Stimulated activated naive CD8-positive, alpha-beta T cell treated with anti-CD3 and anti-CD28 coated beads, Interleukin-15, Interleukin-2, amounts not matched to agents 100 ng/mL and 50 ng/mL, for 24 hours (primary cell): ENCODE measurements around the gene ATP8B1.

Source experiments
- H3K27ac Mint-ChIP-seq: one replicate; pipeline ENCODE4 v1.8.0; 2021; ENCODE audit warnings: mild to moderate bottlenecking, mixed read lengths
- H3K27me3 Mint-ChIP-seq: one replicate; pipeline ENCODE4 v1.8.0; 2021; ENCODE audit warnings: mixed read lengths
- H3K36me3 Mint-ChIP-seq: one replicate; pipeline ENCODE4 v1.8.0; 2021; ENCODE audit warnings: low read depth, mixed read lengths
- H3K4me1 Mint-ChIP-seq: one replicate; pipeline ENCODE4 v1.8.0; 2021; ENCODE audit warnings: low read depth, mixed read lengths
- H3K4me3 Mint-ChIP-seq: one replicate; pipeline ENCODE4 v1.8.0; 2021; ENCODE audit warnings: mild to moderate bottlenecking, mixed read lengths
- H3K9me3 Mint-ChIP-seq: one replicate; pipeline ENCODE4 v1.8.0; 2021; ENCODE audit warnings: mixed read lengths

The ATP8B1 gene

GRCh38 chr18:57715073-57715472 lies 88.0 kb downstream of the ATP8B1 start:
- H3K27me3 Mint-ChIP-seq = no peaks in the 10 kb centered on the region
- H3K27ac Mint-ChIP-seq = peak overlapping the region; percentile 5
- no peak overlapping the region for H3K4me3 Mint-ChIP-seq
- H3K36me3 Mint-ChIP-seq = peaks cover 5% of the 10 kb centered on the region
- no peaks in the 10 kb centered on the region for H3K4me1 Mint-ChIP-seq
- H3K9me3 Mint-ChIP-seq = peaks cover 36% of the 10 kb centered on the region

GRCh38 chr18:57710226-57710625 lies 92.9 kb downstream of the ATP8B1 start:
- Mint-ChIP-seq H3K36me3 (peaks cover 14% of the 10 kb centered on the region), H3K9me3 (peaks cover 30% of the 10 kb centered on the region), H3K27me3 (no peaks in the 10 kb centered on the region), H3K4me1 (no peaks in the 10 kb centered on the region), H3K27ac (no peak overlapping the region), H3K4me3 (no peak overlapping the region)

- Mint-ChIP-seq H3K27ac (no peak overlapping the region), H3K27me3 (no peaks in the 10 kb centered on the region), H3K4me1 (no peaks in the 10 kb centered on the region), H3K4me3 (no peak overlapping the region), H3K36me3 (peaks cover 15% of the 10 kb centered on the region), H3K9me3 (peaks cover 24% of the 10 kb centered on the region)
These were observed 93.8 kb downstream of the ATP8B1 start for GRCh38 chr18:57709335-57709734.

- Mint-ChIP-seq H3K27ac (no peak overlapping the region), H3K36me3 (peaks cover 17% of the 10 kb centered on the region), H3K9me3 (peaks cover 24% of the 10 kb centered on the region), H3K27me3 (no peaks in the 10 kb centered on the region), H3K4me3 (no peak overlapping the region), H3K4me1 (no peaks in the 10 kb centered on the region)
These were observed 94.8 kb downstream of the ATP8B1 start for GRCh38 chr18:57708288-57708687.

- H3K4me3 Mint-ChIP-seq = no peak overlapping the region
- H3K9me3 Mint-ChIP-seq = peaks cover 27% of the 10 kb centered on the region
- peaks cover 24% of the 10 kb centered on the region for H3K36me3 Mint-ChIP-seq
- H3K27ac Mint-ChIP-seq = no peak overlapping the region
- H3K27me3 Mint-ChIP-seq = no peaks in the 10 kb centered on the region
- H3K4me1 Mint-ChIP-seq = no peaks in the 10 kb centered on the region
These were observed 97.1 kb downstream of the ATP8B1 start for GRCh38 chr18:57705832-57706595.

- peaks cover 22% of the 10 kb centered on the region for H3K9me3 Mint-ChIP-seq
- H3K4me1 Mint-ChIP-seq = no peaks in the 10 kb centered on the region
- H3K4me3 Mint-ChIP-seq = no peak overlapping the region
- peaks cover 24% of the 10 kb centered on the region for H3K36me3 Mint-ChIP-seq
- H3K27ac Mint-ChIP-seq = no peak overlapping the region
- no peaks in the 10 kb centered on the region for H3K27me3 Mint-ChIP-seq
These were observed 98.1 kb downstream of the ATP8B1 start for GRCh38 chr18:57705011-57705410.

GRCh38 chr18:57698571-57699276 lies 104.4 kb downstream of the ATP8B1 start:
- no peak overlapping the region for H3K4me3 Mint-ChIP-seq

GRCh38 chr18:57697426-57697825 lies 105.7 kb downstream of the ATP8B1 start:
- H3K36me3 Mint-ChIP-seq = peaks cover 11% of the 10 kb centered on the region
- peaks cover 9% of the 10 kb centered on the region for H3K4me1 Mint-ChIP-seq
- no peak overlapping the region for H3K4me3 Mint-ChIP-seq
- no peaks in the 10 kb centered on the region for H3K27me3 Mint-ChIP-seq
- no peak overlapping the region for H3K27ac Mint-ChIP-seq
- H3K9me3 Mint-ChIP-seq = no peaks in the 10 kb centered on the region

More at GRCh38 chr18:57698571-57699276, 104.4 kb downstream of the ATP8B1 start:
- Mint-ChIP-seq H3K27me3 (no peaks in the 10 kb centered on the region), H3K27ac (no peak overlapping the region), H3K9me3 (peaks cover 4% of the 10 kb centered on the region), H3K36me3 (peaks cover 15% of the 10 kb centered on the region), H3K4me1 (peaks cover 7% of the 10 kb centered on the region)

GRCh38 chr18:57696271-57696670 lies 106.8 kb downstream of the ATP8B1 start:
- no peak overlapping the region for H3K27ac Mint-ChIP-seq
- no peak overlapping the region for H3K4me3 Mint-ChIP-seq
- no peaks in the 10 kb centered on the region for H3K27me3 Mint-ChIP-seq
- H3K36me3 Mint-ChIP-seq = peaks cover 9% of the 10 kb centered on the region
- H3K4me1 Mint-ChIP-seq = peaks cover 9% of the 10 kb centered on the region
- no peaks in the 10 kb centered on the region for H3K9me3 Mint-ChIP-seq

- Mint-ChIP-seq H3K4me3 (no peak overlapping the region), H3K27ac (no peak overlapping the region), H3K27me3 (no peaks in the 10 kb centered on the region), H3K36me3 (peaks cover 17% of the 10 kb centered on the region), H3K4me1 (peaks cover 18% of the 10 kb centered on the region), H3K9me3 (peaks cover 5% of the 10 kb centered on the region)
These were observed 111.8 kb downstream of the ATP8B1 start for GRCh38 chr18:57691363-57691762.

GRCh38 chr18:57687970-57688369 lies 115.1 kb downstream of the ATP8B1 start:
- H3K4me1 Mint-ChIP-seq = peaks cover 19% of the 10 kb centered on the region
- no peaks in the 10 kb centered on the region for H3K27me3 Mint-ChIP-seq
- peaks cover 8% of the 10 kb centered on the region for H3K9me3 Mint-ChIP-seq
- peaks cover 13% of the 10 kb centered on the region for H3K36me3 Mint-ChIP-seq
- no peak overlapping the region for H3K27ac Mint-ChIP-seq
- H3K4me3 Mint-ChIP-seq = no peak overlapping the region

- Mint-ChIP-seq H3K27me3 (no peaks in the 10 kb centered on the region), H3K27ac (no peak overlapping the region), H3K36me3 (peaks cover 16% of the 10 kb centered on the region), H3K4me1 (peaks cover 15% of the 10 kb centered on the region), H3K9me3 (peaks cover 8% of the 10 kb centered on the region), H3K4me3 (no peak overlapping the region)
These were observed 119.6 kb downstream of the ATP8B1 start for GRCh38 chr18:57683470-57683869.

GRCh38 chr18:57677262-57678211 lies 125.6 kb downstream of the ATP8B1 start:
- peaks cover 4% of the 10 kb centered on the region for H3K9me3 Mint-ChIP-seq
- no peaks in the 10 kb centered on the region for H3K27me3 Mint-ChIP-seq
- no peak overlapping the region for H3K4me3 Mint-ChIP-seq
- H3K4me1 Mint-ChIP-seq = peaks cover 19% of the 10 kb centered on the region
- H3K27ac Mint-ChIP-seq = no peak overlapping the region
- peaks cover 18% of the 10 kb centered on the region for H3K36me3 Mint-ChIP-seq

- peaks cover 16% of the 10 kb centered on the region for H3K4me1 Mint-ChIP-seq
- H3K4me3 Mint-ChIP-seq = no peak overlapping the region
- H3K9me3 Mint-ChIP-seq = peaks cover 13% of the 10 kb centered on the region
- H3K27ac Mint-ChIP-seq = no peak overlapping the region
- no peaks in the 10 kb centered on the region for H3K27me3 Mint-ChIP-seq
- peaks cover 19% of the 10 kb centered on the region for H3K36me3 Mint-ChIP-seq
These were observed 128.2 kb downstream of the ATP8B1 start for GRCh38 chr18:57674891-57675290.

- H3K27me3 Mint-ChIP-seq = no peaks in the 10 kb centered on the region
- no peak overlapping the region for H3K4me3 Mint-ChIP-seq
- H3K36me3 Mint-ChIP-seq = peaks cover 19% of the 10 kb centered on the region
- H3K27ac Mint-ChIP-seq = no peak overlapping the region
- H3K4me1 Mint-ChIP-seq = peaks cover 40% of the 10 kb centered on the region
- H3K9me3 Mint-ChIP-seq = peaks cover 13% of the 10 kb centered on the region
These were observed 133.1 kb downstream of the ATP8B1 start for GRCh38 chr18:57670046-57670445.
